HG03175 (cell line): ENCODE results near the gene PCGF3.
"Not testable (repeated sequence)": the region's sequence is repeated elsewhere in the genome, so short reads cannot be mapped to it uniquely, and the experiment has no call there.

Source experiments
- ATAC-seq: cut with Tn5 transposase; IDR thresholded peaks from one replicate; pipeline ENCODE4 v1.9.1; 2021; ENCODE audit warnings: mild to moderate bottlenecking, moderate library complexity; ENCODE audit not compliant: unreplicated experiment

Gene PCGF3

GRCh38 chr4:777520-778262 lies 72.1 kb downstream of the PCGF3 start:
- ATAC-seq: no peak

- no peak for ATAC-seq
Measured at GRCh38 chr4:779555-779954, 73.9 kb downstream of the PCGF3 start.

GRCh38 chr4:780255-780654 lies 74.6 kb downstream of the PCGF3 start:
- not testable (repeated sequence) for ATAC-seq

GRCh38 chr4:780716-781492 lies 75.3 kb downstream of the PCGF3 start:
- ATAC-seq: peak; percentile 1

- peak; percentile 96 for ATAC-seq
Measured at GRCh38 chr4:781493-782216, 76.0 kb downstream of the PCGF3 start.

- ATAC-seq: no peak
Measured at GRCh38 chr4:784401-785331, 79.0 kb downstream of the PCGF3 start.

- ATAC-seq: no peak
Measured at GRCh38 chr4:785332-786073, 79.9 kb downstream of the PCGF3 start.

GRCh38 chr4:786074-786741 lies 80.6 kb downstream of the PCGF3 start:
- no peak for ATAC-seq

- no peak for ATAC-seq
Measured at GRCh38 chr4:786861-787300, 81.2 kb downstream of the PCGF3 start.

GRCh38 chr4:787561-787981 lies 81.9 kb downstream of the PCGF3 start:
- ATAC-seq: no peak

GRCh38 chr4:788006-788635 lies 82.5 kb downstream of the PCGF3 start:
- no peak for ATAC-seq

GRCh38 chr4:788636-789297 lies 83.1 kb downstream of the PCGF3 start:
- no peak for ATAC-seq

GRCh38 chr4:789571-790465 lies 84.2 kb downstream of the PCGF3 start:
- no peak for ATAC-seq

GRCh38 chr4:790466-790820 lies 84.8 kb downstream of the PCGF3 start:
- no peak for ATAC-seq

GRCh38 chr4:791252-791897 lies 85.7 kb downstream of the PCGF3 start:
- ATAC-seq: no peak

GRCh38 chr4:791898-792625 lies 86.4 kb downstream of the PCGF3 start:
- ATAC-seq: no peak
